ENCODE results near the gene ETV5. TPM values are rescaled to one million over a fixed set of nuclear protein-coding genes. Genes with fewer than 3 reads are reported as not detected.

ETV5 gene
- total and polyA plus RNA-seq, 9 of the 15 experiments (the other 6 are each of a cell fraction or from before 2014, with no cell fraction given), result 9.2 to 25.9 (median 15.9) TPM

DNA sequence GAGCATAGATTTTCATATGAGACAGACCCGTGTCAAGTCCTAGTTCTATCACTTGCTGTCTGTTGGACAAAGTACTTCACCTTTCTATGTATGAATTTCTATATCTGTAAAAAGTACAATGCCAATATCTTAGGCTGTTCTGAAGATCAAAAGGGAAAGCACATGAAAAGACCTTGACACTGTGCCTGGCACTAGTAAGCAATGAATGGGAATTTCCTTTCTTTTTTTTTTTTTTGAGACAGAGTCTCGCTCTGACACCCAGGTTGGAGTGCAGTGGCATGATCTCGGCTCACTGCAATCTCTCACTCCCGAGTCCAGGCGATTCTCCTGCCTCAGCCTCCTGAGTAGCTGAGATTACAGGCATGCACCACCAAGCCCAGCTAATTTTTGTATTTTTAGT, 35.4 kb upstream of the ETV5 start (continued):
- no peak for TF ChIP-seq MGA (IDR thresholded peaks at IDR 0.05)
- no peak for TF ChIP-seq POLR2B (IDR thresholded peaks at IDR 0.05; ENCODE audit: low read depth, partially characterized antibody)
- no peak for TF ChIP-seq ZNF398 (CRISPR knock-in tag; IDR thresholded peaks at IDR 0.05)

Data from K562 (cell line).